Tibial nerve (tissue), 4 donors: ENCODE results near the gene MEPCE. TPM values are rescaled to one million over a fixed set of nuclear protein-coding genes. Genes with fewer than 3 reads are reported as not detected.
"Not testable (repeated sequence)": the region's sequence is repeated elsewhere in the genome, so short reads cannot be mapped to it uniquely, and the experiment has no call there.

Source experiments
- DNase-seq, 2 donors: peaks; one replicate each; pipeline ENCODE4 v3.0.0-alpha.2; 2019; ENCODE audit warnings: low spot score in 2 of 2
- H3K27ac ChIP-seq, 4 donors: fragments of 200-600 bp; sonication (generic) in 3 of 4; one replicate each; pipeline ENCODE4 v1.5.1; 2017 to 2019; ENCODE audit warnings: mild to moderate bottlenecking in 1 of 4
- H3K27me3 ChIP-seq, 2 donors: fragments of 200-600 bp; sonication (generic) in 1 of 2; one replicate each; pipeline versions ENCODE4 v1.5.1 to v1.6.0; 2017 to 2019
- H3K36me3 ChIP-seq, 3 donors: fragments of 200-600 bp; sonication (generic); one replicate each; pipeline ENCODE4 v1.5.1; 2018 to 2019
- H3K4me1 ChIP-seq, 4 donors: fragments of 200-600 bp; sonication (generic) in 3 of 4; one replicate each; pipeline ENCODE4 v1.5.1; 2017 to 2019
- H3K4me3 ChIP-seq, 4 donors: fragments of 200-600 bp; sonication (generic) in 3 of 4; one replicate each; pipeline ENCODE4 v1.5.1; 2017 to 2019; ENCODE audit warnings: mild to moderate bottlenecking in 1 of 4, moderate library complexity in 1 of 4
- H3K9me3 ChIP-seq, 4 donors: fragments of 200-600 bp; sonication (generic) in 3 of 4; one replicate each; pipeline ENCODE4 v1.5.1; 2017 to 2019
- EP300 ChIP-seq, 2 donors: sonication (generic); formaldehyde crosslinking; IDR thresholded peaks; one replicate each; pipeline ENCODE4 v1.6.1; 2017; ENCODE audit warnings: antibody characterized with exemption in 2 of 2, mild to moderate bottlenecking in 1 of 2
- POLR2A ChIP-seq, 2 donors: fragments of 450-650 bp; IDR thresholded peaks; one replicate each; pipeline ENCODE4 v1.6.1; 2017; ENCODE audit warnings: antibody characterized with exemption in 2 of 2, mild to moderate bottlenecking in 2 of 2, moderate library complexity in 2 of 2
- WGBS, 2 donors: methylation state at CpG; one replicate each; pipeline ENCODE4 v1.1.5; 2018; 5-methylcytosine and 5-hydroxymethylcytosine counted together
- total RNA-seq, 4 donors: library from RNA; depleted of rRNA; stranded (reverse); fragments of >200 nt; gene quantifications; one replicate each; pipeline ENCODE4 v1.1.0, GENCODE V29; 2016
- TF ChIP-seq, protein P1 (sequence below), 5 experiments: fragments of 200-600 bp in 3 of 5; fragments of 450-650 bp in 2 of 5; sonication (generic) in 3 of 5; IDR thresholded peaks; one replicate each; pipeline ENCODE4 v1.5.1; 2016 to 2019; ENCODE audit warnings: antibody characterized with exemption in 5 of 5, mild to moderate bottlenecking in 3 of 5, moderate library complexity in 2 of 5

Gene MEPCE
- total RNA-seq, 4 donors from 2014 or later: 39.5 to 50.2 (median 46.6) TPM

GRCh38 chr7:100441641-100442535 is 12.3 kb downstream of the MEPCE start:
- TF ChIP-seq POLR2A (IDR thresholded peaks at IDR 0.05) (no peak), EP300 (IDR thresholded peaks at IDR 0.05) (no peak)
- TF ChIP-seq, protein P1, sequence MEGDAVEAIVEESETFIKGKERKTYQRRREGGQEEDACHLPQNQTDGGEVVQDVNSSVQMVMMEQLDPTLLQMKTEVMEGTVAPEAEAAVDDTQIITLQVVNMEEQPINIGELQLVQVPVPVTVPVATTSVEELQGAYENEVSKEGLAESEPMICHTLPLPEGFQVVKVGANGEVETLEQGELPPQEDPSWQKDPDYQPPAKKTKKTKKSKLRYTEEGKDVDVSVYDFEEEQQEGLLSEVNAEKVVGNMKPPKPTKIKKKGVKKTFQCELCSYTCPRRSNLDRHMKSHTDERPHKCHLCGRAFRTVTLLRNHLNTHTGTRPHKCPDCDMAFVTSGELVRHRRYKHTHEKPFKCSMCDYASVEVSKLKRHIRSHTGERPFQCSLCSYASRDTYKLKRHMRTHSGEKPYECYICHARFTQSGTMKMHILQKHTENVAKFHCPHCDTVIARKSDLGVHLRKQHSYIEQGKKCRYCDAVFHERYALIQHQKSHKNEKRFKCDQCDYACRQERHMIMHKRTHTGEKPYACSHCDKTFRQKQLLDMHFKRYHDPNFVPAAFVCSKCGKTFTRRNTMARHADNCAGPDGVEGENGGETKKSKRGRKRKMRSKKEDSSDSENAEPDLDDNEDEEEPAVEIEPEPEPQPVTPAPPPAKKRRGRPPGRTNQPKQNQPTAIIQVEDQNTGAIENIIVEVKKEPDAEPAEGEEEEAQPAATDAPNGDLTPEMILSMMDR (IDR thresholded peaks at IDR 0.05): no peak
- WGBS, 2 donors: 88 to 91% methylated on average over 11 of the region's 11 CpGs
- no peaks in the 10 kb centered on the region for H3K27me3 ChIP-seq
- no peaks in the 10 kb centered on the region for H3K36me3 ChIP-seq
- peaks cover 0 to 23% (median 11%) of the 10 kb centered on the region in 4 donors for H3K4me1 ChIP-seq
- no peak overlapping the region for H3K4me3 ChIP-seq
- no peak overlapping the region for H3K27ac ChIP-seq
- DNase-seq: no peak
- H3K9me3 ChIP-seq: no peaks in the 10 kb centered on the region

- Histone ChIP-seq H3K27ac (peak overlapping the region in 2 of 4 donors; percentile 12 to 85), H3K36me3 (no peaks in the 10 kb centered on the region), H3K27me3 (no peaks in the 10 kb centered on the region), H3K4me1 (peaks cover 0 to 23% (median 11%) of the 10 kb centered on the region in 4 donors), H3K9me3 (no peaks in the 10 kb centered on the region), H3K4me3 (no peak overlapping the region)
- no peak for DNase-seq
- TF ChIP-seq, protein P1 (IDR thresholded peaks at IDR 0.05): no peak
- TF ChIP-seq EP300 (IDR thresholded peaks at IDR 0.05) (no peak), POLR2A (IDR thresholded peaks at IDR 0.05) (no peak)
- 85 to 93% methylated on average over 9 of the region's 9 CpGs for WGBS, 2 donors
Observed at GRCh38 chr7:100443096-100443840, 13.6 kb downstream of the MEPCE start.

- no peak for DNase-seq
- Histone ChIP-seq H3K4me1 (peaks cover 0 to 28% (median 11%) of the 10 kb centered on the region in 4 donors), H3K27me3 (no peaks in the 10 kb centered on the region), H3K9me3 (no peaks in the 10 kb centered on the region), H3K36me3 (no peaks in the 10 kb centered on the region), H3K27ac (peak overlapping the region; percentile 22 to 85 (median 58)), H3K4me3 (no peak overlapping the region)
- TF ChIP-seq, protein P1 (IDR thresholded peaks at IDR 0.05): no peak
- TF ChIP-seq EP300 (IDR thresholded peaks at IDR 0.05): peak in 1 of 2 donors; percentile 64
- no peak for TF ChIP-seq POLR2A (IDR thresholded peaks at IDR 0.05)
- WGBS, 2 donors: 21 to 28% methylated on average over 14 of the region's 14 CpGs
Observed at GRCh38 chr7:100444311-100445278, 15.0 kb downstream of the MEPCE start.

- DNase-seq: no peak
- Histone ChIP-seq H3K4me3 (no peak overlapping the region), H3K9me3 (no peaks in the 10 kb centered on the region), H3K4me1 (peaks cover 0 to 40% (median 11%) of the 10 kb centered on the region in 4 donors), H3K27ac (peak overlapping the region in 2 of 4 donors; percentile 33 to 85), H3K36me3 (no peaks in the 10 kb centered on the region), H3K27me3 (no peaks in the 10 kb centered on the region)
- 73 to 77% methylated on average over 2 of the region's 2 CpGs for whole genome bisulfite sequencing, 2 donors
- TF ChIP-seq, protein P1 (IDR thresholded peaks at IDR 0.05): no peak
- TF ChIP-seq POLR2A (IDR thresholded peaks at IDR 0.05) (no peak), EP300 (IDR thresholded peaks at IDR 0.05) (no peak)
Observed at GRCh38 chr7:100446040-100446439, 16.4 kb downstream of the MEPCE start.

DNA sequence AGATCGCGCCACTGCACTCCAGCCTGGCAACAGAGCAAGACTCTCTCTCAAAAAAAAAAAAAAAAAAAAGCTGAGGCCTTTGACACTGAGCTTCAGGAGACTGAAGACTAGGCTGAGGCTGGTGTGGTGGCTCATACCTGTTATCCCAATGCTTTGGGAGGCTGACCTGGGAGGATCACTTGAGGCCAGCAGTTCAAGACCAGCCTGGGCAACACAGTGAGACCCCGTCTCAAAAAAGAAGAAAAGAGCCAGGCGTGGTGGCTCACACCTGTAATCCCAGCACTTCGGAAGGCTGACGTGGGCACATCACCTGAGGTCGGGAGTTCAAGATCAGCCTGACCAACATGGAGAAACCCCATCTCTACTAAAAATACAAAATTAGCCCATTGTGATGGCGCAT is 17.7 kb downstream of the MEPCE start:
- H3K9me3 ChIP-seq, H3K4me3 ChIP-seq: not testable (repeated sequence)
- 96 to 97% methylated on average over 8 of the region's 8 CpGs for WGBS, 2 donors

More for the DNA sequence above, 17.7 kb downstream of the MEPCE start:
- H3K27me3 ChIP-seq, DNase-seq, H3K27ac ChIP-seq, H3K36me3 ChIP-seq: not testable (repeated sequence)
- peaks cover 0 to 41% (median 11%) of the 10 kb centered on the region in 4 donors for H3K4me1 ChIP-seq
